Mucosa of gallbladder (tissue), 1 donor: ENCODE data around the gene CAMK1D. TPM values are rescaled to one million over a fixed set of nuclear protein-coding genes. Genes with fewer than 3 reads are reported as not detected.

Experiments
- DNase-seq: peaks from one replicate; pipeline ENCODE4 v3.0.0-alpha.2; 2020; ENCODE audit warnings: low spot score
- total RNA-seq: library from RNA; stranded (reverse); gene quantifications from one replicate; pipeline ENCODE4 v1.2.1, GENCODE V29; 2021
- donor health status: DM: no; HTN: no; CAD: no.

The CAMK1D gene
- total RNA-seq, 1 donor from 2014 or later: 19.4 TPM

DNA sequence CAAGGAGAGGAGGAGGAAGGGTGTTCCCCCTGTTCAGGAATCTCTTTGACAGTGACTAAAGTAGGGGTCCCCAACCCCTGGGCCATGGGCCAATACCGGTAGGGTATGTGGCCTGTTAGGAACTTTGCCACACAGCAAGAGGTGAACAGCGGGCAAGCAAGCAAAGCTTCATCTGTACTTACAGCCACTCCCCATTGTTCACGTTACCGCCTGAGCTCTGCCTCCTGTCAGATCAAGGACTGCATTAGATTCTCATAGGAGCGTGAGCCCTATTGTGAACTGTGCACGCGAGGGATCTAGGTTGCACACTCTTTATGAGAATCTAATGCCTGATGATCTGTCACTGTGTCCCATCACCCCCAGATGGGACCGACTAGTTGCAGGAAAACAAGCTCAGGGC, 201.6 kb downstream of the CAMK1D start:
- no peak for DNase-seq

DNA sequence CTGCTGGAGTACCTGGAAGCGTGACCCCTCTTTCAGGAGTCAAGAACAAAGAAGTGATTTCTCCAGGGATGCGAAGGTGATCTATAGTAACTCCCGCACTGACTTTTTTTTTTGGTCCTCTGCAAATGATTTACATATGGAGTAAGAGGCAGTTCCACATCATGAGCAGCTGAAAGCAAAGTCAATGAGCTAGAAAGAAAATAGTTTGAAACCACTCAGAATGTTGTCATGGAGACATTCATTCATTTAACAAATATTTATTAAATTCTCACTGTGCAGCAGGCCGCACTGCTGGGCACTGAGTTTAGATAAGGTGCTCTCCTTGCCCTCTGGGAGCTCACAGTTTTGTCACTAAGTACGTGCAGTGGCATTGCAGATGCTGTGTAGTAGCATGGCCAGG, 206.7 kb downstream of the CAMK1D start:
- no peak for DNase-seq

DNA sequence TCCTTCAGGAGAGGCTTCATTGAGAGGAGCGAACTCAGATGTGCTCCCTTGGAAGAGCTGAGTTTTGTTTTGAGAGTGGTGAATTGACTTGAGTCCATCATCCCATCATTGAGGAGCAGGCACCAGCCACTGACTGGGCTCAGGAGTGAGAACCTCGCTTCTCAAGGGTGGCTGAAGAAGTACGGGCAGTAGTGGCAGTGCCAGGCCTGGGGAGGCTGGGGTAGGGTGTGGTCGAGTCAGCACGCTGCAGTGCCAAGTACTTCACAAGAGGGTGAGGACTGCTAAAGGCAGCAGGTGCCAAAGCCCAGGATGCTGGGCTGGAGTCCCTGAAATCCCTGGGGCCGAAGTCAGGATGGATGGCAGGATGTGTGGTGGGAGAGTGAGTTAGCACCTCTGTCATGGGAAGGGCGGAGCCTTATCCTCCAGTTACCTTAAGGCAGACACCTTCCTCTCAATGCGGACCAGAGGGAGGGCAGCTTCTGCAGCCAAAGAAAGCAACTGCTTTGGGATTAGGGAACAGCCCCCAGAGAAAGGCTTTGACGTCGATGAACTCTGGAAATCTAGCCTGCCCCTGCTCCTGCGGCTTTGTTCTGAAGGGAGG, 210.3 kb downstream of the CAMK1D start:
- DNase-seq: no peak

DNA sequence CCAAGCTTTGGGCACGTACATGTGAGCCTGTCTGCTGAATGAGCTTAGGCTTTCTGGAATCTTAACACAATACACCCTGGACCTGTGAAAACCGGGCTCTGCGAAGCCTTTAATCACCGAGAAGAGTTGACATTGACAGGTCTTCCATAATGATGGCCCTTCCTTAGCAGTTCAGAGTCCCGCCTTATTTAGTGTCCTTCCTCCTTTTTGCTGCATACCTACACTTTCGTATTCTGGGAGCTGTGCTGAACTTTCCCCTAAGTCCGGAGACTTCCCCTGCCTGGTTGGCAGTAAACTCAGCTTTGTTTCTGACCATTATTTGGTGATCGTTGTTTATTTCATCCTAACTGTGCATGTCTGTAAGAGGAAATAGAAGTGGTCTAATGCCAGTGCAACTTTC, 212.0 kb downstream of the CAMK1D start:
- DNase-seq: no peak

DNA sequence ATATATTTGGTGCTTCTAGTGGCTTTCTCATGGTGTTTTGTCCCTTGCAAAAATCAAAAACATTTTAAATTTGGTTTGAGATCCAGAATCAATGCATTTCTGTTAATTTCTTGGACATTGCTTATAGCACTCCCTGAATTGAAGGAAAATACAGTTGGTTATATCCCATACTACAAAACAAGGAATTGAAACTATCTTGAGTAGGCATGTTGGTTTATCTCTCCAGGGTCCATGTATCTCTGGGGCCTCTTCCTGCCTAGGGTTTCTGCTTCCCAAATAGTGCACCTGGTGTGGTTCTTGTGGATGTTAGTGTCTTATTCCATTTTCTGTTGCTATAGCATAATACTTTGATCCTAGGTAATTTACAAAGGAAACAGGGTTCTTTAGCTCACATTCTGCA, 212.4 kb downstream of the CAMK1D start:
- DNase-seq: no peak

DNA sequence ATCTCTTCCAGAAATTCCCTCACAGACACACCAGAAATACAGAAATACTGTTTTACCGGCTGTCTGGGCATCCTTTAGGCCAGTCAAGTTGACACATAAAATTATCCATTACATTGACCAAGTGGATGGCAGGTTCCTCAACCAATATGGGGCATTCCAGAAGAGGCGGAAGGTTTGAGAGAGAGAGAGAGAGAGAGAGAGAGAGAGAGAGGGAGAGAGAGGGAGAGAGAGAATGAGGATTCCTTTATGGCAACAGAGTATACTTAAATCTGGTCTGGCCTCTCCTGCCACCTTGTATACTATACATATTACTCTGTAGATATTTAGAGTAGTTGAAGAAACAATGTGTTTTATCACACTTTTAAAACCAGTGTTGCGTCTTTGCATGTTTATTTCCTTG, 214.1 kb downstream of the CAMK1D start:
- DNase-seq: no peak

DNA sequence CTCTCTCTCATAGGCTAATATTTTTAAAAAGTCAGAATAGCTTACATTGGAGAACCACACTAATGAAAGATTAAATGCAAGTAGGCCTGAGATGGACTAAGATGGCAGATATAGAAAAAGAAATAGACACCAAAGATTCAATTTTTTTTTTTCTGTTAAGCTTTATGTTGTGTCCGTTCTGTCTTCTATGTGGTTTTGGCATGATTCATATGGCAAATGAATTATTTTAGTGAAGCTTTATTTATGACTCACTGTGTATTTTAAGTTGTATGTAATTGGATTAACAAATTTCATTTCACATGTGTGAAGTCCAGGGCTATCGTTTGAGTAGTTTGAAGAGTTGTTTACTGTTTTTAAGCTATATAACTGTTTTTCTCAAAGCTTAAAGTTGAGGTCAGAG, 214.8 kb downstream of the CAMK1D start:
- no peak for DNase-seq

DNA sequence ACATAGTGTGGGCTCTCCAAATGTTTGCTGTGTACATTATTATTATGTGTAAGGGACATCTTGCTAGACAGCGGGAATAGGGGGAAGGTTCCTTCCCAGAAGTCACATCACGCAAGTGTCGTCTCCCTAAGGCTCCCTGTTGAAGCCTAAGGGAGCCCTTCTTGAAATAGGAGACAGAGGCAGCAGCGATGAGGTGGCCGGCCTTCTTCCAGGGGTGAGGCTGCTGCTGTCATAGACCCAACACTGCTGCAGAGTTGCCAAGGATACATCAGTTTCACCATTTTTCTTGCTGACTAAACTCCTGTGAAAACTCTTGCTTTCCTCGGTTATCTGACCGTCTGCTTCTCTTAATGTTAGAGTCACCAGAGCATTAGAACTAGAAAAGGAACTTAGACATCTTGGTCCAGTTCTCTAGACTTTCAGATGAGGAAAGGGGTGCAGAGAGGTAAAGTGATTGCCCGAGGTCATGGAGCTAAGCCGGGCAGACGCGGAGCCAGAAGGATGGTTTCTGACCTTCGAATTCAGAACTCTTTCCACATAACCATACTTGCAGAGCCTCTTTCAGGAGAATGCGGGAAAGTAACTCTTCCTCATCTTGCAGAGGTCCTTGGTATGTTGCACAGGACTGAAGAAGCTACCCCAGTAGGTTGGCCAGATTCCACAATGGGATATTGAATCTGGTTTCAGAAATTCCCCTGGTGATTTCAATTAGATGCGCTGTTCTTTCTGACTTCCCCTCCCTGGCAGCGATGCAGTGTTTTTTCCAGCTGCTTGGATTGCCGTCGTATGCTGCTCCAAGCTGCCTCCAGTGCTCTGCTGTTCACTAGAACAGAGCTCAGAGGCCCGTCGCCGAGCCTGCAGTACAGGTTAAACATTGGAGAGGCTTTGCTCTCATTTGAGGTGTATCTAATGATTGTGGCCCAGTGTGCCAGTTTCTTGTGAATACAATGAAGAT, 217.1 kb downstream of the CAMK1D start:
- DNase-seq: no peak

DNA sequence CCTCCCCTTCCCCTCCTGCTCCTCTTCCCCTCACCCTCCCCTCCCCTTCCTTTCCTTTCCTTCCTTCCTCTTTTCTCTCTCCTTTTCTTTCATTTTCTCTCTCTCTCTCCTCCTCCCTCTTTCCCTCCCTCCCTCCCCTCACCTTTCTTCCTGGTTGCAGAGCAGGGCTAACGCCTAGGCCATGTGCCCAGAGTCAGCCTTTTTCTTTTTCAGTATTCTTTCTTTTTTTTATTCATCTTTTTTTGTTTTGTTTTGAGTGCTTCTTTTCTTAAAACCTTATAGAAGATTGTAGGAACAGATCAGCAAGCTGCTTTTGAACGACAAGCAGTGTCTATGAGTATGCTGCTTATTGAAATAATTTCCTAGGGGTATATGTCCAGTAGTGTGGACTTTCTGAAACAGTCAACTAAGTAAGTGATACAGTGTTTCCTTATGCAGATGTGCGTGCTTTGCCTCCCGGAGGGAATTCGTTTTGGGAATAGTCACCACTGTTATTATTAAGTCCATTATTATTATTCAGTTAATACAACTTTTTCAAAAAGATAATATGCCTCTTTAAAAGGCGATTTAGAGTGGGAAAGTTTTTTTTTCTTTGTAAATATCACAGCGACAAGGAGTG, 219.2 kb downstream of the CAMK1D start:
- DNase-seq: no peak

DNA sequence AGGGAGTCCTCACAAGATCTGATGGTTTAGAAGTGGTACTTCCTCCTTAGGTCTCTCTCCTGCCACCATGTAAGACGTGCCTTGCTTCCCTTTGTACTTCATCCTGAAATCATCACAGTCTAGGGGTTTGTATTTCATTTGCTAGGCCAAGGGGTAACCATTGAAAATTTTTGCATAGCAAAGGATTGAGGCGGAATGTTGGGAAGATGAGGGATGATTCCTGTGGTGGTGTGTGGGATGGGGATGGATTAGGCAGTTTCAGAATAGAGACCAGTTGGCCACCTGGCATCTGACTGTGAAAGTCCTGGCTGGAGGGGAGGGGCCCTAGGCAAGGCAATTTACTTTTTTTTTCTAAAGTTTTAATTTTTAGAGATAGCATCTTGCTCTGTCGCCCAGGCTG, 222.9 kb downstream of the CAMK1D start:
- no peak for DNase-seq

DNA sequence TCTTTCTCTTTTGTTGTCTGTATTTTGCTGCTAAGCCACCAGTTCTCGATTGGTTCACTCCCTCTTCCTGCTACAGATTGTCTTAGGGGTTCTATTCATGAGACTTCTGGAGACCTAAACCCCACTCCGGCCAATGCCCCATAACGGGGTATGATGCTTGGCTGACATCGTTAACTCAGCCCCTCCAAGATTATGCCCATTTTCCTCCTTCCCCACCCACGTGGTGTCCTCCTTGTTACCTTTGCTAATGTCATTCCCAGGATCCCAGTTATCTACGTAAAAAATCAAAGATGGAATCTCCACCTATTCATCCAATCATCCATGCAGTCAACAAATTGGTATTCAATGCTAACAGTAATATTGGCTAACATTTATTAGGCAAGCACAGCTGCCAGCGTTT, 228.3 kb downstream of the CAMK1D start:
- DNase-seq: no peak

DNA sequence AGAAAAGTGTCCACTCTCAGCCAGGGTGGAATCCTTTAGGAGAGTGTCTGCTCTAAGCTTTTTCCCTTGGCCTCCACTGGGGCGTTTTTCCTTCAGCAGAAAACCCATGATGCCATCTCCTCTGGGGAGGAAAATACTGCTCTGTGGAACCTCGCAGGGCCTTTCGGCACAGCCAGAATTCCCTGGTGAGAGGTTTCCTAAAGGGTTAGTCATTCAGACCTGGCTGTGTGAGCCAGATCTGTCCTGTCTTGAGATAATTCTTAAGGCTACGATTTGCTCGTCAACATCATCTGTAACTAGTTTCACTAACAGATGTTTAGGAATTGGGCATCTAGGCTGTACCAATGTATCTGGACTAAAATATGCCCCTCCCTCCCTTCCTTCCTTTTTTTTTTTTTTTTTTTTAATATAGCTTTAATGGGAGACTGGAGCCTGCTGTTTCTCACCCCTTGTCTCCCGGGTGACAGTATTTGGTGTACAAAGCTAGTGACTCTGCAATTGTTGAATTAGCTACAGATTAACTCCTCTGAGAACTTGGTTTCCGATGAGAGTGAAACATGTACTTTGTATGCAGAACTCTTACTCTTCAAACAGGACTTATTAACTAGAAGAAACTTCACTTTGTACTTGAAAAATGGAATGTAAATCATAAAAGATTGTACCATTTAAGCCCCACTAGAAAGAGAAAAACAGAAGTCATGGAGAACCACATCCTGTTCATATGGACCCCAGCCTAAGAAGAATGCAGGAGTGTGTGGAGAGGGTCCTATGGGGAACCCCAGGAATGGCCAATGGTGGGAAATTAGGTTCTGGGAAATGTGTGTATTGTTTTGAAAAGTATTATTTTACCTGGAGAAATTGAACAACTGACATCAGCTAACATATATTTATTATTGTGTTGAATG, 230.9 kb downstream of the CAMK1D start:
- no peak for DNase-seq

DNA sequence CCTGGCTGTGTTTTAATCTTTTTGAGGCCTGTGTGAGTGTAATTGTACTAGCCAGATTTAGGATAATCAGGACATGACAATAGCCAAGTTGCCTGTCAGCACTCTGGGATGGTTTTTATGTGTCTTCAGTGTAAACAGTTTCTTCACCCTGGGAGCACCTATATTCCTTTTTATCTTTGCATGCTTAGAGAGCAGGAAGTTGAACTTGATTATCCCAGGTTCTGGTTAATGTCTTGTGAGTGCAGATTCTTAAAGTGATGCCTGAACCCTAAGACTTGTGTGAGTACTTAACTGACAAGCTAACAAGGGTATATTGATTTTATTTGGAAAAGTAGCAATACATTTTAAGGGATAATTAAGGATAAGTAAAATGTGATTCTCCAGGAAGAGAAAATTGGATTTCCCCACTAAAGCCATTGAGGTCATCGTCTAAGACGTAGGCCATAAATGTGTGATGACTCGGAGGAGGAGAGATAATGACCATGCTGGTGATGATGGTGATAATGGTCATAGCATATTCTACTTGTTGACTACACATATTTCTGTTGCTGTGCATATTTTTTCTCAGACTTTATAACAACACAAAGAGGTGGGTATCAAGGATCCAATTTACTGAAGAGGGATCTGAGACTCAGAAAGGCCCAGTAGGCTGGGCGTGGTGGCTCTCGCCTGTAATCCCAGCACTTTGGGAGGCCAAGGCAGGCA, 234.7 kb downstream of the CAMK1D start:
- DNase-seq: no peak

DNA sequence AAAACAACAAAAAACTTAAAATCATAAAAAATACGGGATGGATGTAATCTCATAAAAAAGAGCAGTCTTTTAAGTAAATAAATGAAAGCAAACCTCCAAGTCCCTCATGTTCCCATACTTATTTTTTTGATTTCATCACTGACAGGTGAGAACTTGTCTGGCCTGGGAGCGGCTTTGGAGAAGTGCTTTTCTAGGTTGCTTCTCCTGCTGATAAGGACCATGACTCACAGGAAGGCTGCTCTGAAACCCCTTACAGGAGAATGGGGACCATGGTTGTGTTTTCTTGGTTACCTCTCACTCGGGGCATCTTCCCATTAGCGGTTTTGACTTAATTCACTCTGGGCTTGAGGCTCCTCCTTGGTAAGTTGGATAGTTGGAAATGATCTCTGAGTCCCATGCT, 237.4 kb downstream of the CAMK1D start:
- no peak for DNase-seq

DNA sequence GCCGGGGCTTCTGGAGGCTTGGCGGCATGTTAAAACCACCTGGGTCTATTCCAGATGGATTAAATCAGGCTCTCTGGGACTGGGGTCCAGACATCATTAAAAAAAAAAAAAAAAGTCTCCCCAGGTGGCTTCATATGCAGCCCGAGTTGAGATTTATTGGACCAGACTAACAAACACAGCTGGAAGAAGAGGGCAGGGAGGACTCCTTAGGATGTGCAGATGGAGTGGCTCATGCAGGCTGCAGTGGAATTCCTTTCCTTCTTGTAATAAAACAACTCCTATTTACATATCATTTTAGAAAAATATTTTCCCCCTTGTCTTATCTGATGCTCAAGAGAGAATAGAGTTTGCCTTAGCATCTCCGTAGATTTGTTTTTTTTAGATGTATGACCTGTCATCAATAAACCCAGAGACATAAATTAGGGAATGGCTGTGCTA, 238.1 kb downstream of the CAMK1D start:
- DNase-seq: no peak

DNA sequence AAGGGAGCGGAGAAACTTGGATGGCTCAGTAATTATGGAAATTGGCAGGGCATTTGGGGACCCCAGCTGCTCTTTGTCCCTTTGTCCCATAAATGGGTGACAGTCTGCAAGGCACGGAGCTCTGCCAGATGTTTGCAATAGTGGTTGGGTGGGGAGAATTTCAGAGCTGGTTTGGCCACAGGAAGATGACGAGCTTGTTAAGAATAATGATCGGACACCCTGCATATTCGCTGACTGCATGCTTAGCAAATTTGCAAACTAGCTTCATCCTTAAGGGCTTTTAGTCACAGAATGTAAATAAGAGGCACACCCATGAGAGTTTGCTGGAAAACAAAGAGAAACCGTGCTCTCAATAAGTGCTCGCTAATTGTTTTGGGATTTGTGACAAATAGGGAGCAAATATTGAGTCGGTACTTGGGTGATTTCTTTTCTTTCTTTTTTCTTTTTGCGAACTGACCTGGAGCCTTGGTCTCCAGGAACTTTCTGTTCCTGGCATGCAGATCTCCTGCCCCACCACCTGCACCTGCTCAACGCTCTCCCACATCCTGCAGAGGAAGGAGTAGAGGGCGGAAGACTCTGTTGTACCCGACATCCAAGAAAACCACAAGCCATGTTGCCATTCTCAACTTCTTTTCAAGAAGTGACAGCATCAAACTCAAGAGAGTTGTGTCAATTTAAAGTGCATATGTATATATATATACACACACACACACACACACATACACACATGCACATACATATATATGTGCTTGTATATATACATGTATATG, 238.9 kb downstream of the CAMK1D start:
- DNase-seq: no peak

DNA sequence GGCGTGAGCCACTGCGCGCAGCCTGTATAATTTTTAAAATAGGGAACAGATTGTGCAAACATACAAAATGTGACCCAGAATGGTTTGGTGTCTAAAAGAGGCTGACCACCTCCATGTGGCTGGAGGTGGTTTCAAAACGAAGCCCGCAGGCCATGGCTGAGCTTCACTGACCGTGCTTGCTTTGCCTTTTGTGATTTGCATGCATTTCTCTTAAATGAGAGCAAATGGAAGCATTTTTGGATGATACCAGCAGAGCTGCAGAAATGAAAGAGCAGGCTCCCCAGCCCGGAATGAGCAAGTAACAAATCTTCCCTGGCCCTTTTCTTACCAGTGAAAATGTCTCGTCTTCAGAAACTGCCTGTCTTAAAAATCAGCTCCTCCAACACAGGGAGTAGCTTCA, 239.9 kb downstream of the CAMK1D start:
- DNase-seq: no peak

DNA sequence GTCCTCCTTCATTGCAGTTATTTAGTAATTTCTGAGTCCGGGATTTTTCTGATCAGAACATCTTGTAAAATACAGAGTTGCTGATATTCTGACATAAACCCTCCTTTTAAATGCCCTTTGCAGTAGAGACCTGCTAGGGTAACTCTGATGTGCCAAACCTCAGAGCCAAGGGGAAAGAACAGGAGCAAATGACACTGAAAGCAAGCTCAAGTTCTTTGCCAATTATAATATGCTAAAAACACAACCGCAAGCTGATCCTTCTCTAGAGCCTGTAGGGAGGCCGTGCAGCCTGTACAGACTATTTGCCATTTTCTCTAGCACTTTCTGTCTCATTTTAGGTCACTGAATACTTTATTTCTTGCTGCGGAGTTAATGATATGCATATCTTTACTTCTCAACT, 240.4 kb downstream of the CAMK1D start:
- no peak for DNase-seq

DNA sequence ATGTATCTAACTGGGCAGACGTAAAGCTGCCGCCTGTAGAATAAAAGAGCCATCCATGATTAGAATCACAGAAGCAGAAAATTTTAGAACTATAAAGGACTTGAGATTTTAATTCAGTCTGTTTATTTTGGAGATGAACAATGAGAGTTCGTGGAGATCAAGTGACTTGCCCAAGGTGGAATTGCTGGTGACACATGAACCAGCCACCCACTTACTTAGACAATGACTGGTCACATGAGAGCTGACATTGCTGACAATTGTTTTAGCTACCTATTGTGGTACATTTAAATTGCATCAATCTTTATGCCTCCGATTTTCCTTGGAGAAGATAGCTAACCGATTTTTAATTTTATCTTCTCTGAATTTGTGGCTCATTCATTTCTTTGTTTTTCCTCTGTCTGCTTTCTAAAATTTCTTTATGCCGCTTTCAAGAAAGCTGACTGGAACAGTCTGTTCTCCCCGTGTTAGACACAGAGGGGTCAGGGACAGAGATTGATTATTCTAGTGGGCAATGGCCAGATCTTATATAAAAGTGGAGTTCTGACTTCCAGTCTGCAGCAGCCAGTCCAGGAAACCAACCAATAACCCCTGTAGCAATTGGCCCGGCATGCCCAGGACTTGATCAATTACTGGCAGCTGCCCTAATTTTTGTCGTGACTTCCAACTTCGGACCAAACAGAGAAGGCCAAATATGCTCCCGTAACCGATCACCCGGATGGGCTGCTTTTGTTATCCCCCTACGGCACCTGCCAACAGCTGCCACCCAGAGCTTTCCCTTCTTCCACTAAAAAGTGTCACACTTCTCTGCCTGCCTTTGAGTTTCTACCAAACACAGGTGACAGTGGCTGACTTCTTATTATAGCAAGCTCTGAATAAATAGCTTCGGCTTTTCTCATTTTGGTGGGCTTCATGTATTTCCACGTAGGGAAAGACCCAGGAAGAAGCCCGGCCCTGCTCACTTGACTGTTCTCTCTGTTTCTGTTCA, 241.6 kb downstream of the CAMK1D start:
- DNase-seq: no peak
